ENCODE data around the gene CFAP20DC.

DNA sequence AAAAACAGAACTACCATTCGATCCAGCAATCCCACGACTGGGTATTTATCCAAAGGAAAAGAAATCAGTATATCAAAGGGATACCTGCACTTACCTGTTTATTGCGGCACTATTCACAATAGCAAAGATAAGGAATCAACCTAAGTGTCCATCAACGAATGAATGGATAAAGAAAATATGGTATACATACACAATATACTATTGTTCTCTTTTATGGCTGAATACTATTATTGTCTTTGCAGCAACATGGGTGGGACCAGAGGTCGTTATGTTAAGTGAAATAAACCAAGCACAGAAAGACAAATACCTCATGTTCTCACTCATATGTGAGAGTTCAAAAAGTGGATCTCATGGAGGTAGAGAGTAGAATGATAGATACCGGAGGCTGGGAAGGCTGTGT is 264.9 kb downstream of the CFAP20DC start:
- TF ChIP-seq, protein P1, sequence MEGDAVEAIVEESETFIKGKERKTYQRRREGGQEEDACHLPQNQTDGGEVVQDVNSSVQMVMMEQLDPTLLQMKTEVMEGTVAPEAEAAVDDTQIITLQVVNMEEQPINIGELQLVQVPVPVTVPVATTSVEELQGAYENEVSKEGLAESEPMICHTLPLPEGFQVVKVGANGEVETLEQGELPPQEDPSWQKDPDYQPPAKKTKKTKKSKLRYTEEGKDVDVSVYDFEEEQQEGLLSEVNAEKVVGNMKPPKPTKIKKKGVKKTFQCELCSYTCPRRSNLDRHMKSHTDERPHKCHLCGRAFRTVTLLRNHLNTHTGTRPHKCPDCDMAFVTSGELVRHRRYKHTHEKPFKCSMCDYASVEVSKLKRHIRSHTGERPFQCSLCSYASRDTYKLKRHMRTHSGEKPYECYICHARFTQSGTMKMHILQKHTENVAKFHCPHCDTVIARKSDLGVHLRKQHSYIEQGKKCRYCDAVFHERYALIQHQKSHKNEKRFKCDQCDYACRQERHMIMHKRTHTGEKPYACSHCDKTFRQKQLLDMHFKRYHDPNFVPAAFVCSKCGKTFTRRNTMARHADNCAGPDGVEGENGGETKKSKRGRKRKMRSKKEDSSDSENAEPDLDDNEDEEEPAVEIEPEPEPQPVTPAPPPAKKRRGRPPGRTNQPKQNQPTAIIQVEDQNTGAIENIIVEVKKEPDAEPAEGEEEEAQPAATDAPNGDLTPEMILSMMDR (conservative IDR thresholded peaks at IDR 0.05; ENCODE audit: low read depth, low read length): no peak
- no peak for TF ChIP-seq POLR2A (IDR thresholded peaks at IDR 0.05; ENCODE audit: low read depth, low read length)
- no peak for TF ChIP-seq RFX5 (IDR thresholded peaks at IDR 0.05; ENCODE audit: low read depth, low read length)
- no peak for TF ChIP-seq SMC3 (IDR thresholded peaks at IDR 0.05; ENCODE audit: low read depth, low read length)
- no peak for TF ChIP-seq MAZ (IDR thresholded peaks at IDR 0.05; ENCODE audit: borderline replicate concordance, low read depth, low read length)
- TF ChIP-seq MAFK (IDR thresholded peaks at IDR 0.05; ENCODE audit: low read depth, low read length): no peak
- TF ChIP-seq RCOR1 (IDR thresholded peaks at IDR 0.05; ENCODE audit: insufficient replicate concordance, low read length): no peak
- no peak for TF ChIP-seq BHLHE40 (IDR thresholded peaks at IDR 0.05; ENCODE audit: low read depth, low read length)
- TF ChIP-seq, protein P2, sequence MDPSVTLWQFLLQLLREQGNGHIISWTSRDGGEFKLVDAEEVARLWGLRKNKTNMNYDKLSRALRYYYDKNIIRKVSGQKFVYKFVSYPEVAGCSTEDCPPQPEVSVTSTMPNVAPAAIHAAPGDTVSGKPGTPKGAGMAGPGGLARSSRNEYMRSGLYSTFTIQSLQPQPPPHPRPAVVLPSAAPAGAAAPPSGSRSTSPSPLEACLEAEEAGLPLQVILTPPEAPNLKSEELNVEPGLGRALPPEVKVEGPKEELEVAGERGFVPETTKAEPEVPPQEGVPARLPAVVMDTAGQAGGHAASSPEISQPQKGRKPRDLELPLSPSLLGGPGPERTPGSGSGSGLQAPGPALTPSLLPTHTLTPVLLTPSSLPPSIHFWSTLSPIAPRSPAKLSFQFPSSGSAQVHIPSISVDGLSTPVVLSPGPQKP (IDR thresholded peaks at IDR 0.05; ENCODE audit: borderline replicate concordance, low read depth, low read length): no peak
- TF ChIP-seq CHD1 (IDR thresholded peaks at IDR 0.05; ENCODE audit: low read depth, low read length): no peak
- TF ChIP-seq CEBPB (IDR thresholded peaks at IDR 0.05; ENCODE audit: low read depth, low read length): no peak
